Lung (tissue), 12 donors: ENCODE data around the gene SLC7A10. TPM values are rescaled to one million over a fixed set of nuclear protein-coding genes. Genes with fewer than 3 reads are reported as not detected.

Source experiments
- ATAC-seq: fragments of 200-7000 bp; cut with Tn5 transposase; one replicate; pipeline ENCODE4 v1.9.1; 2020; ENCODE audit warnings: moderate number of reproducible peaks; ENCODE audit not compliant: insufficient read depth, low FRiP score
- DNase-seq, 3 donors: peaks; one replicate each; pipeline ENCODE4 v3.0.0-alpha.2; 2013 to 2017
- H3K27ac ChIP-seq, 2 donors: one replicate each; pipeline ENCODE4 v1.5.1; 2013; ENCODE audit warnings: mild to moderate bottlenecking in 2 of 2, moderate library complexity in 2 of 2, control low read depth in 1 of 2, inconsistent platforms in 1 of 2, low read depth in 1 of 2, low read length in 1 of 2
- H3K27me3 ChIP-seq, 3 donors: one replicate each; pipeline ENCODE4 v1.5.1; 2013; ENCODE audit warnings: low read length in 2 of 3; ENCODE audit not compliant: control insufficient read depth in 3 of 3, insufficient read depth in 3 of 3
- H3K36me3 ChIP-seq, 4 donors: one replicate each; pipeline ENCODE4 v1.5.1; 2013; ENCODE audit warnings: low read length in 4 of 4, mild to moderate bottlenecking in 1 of 4, moderate library complexity in 1 of 4; ENCODE audit not compliant: control insufficient read depth in 4 of 4, insufficient read depth in 4 of 4
- H3K4me1 ChIP-seq, 5 donors: one replicate each; pipeline ENCODE4 v1.5.1; 2013; ENCODE audit warnings: low read length in 5 of 5, mild to moderate bottlenecking in 2 of 5, moderate library complexity in 1 of 5; ENCODE audit not compliant: control insufficient read depth in 5 of 5, insufficient read depth in 5 of 5
- H3K4me3 ChIP-seq: one replicate; pipeline ENCODE4 v1.5.1; 2013; ENCODE audit warnings: mild to moderate bottlenecking, control low read depth, moderate library complexity
- H3K9ac ChIP-seq, 2 donors: one replicate each; pipeline ENCODE4 v1.5.1; 2013; ENCODE audit warnings: low read length in 2 of 2, control low read depth in 1 of 2; ENCODE audit not compliant: insufficient read depth in 1 of 2
- H3K9me3 ChIP-seq, 4 donors: one replicate each; pipeline ENCODE4 v1.5.1; 2013; ENCODE audit warnings: low read length in 3 of 4, mild to moderate bottlenecking in 1 of 4, moderate library complexity in 1 of 4; ENCODE audit not compliant: control insufficient read depth in 4 of 4, insufficient read depth in 3 of 4
- WGBS, 2 donors: extraction: QIAGEN DNeasy Blood & Tissue Kit; methylation state at CpG; one replicate each; pipeline ENCODE4 v1.1.7; 2013; 5-methylcytosine and 5-hydroxymethylcytosine counted together
- polyA plus RNA-seq, 2 donors: library from polyadenylated mRNA; stranded (reverse); fragments of 200-250 nt; gene quantifications; one replicate each; pipeline ENCODE4 v1.2.1, GENCODE V29; 2013
- total RNA-seq, 2 donors: library from RNA; depleted of rRNA in 1 of 2; stranded (reverse); fragments of >200 nt in 1 of 2; gene quantifications; one replicate each; pipeline ENCODE4 v1.2.1, GENCODE V29; 2014 to 2021
- TF ChIP-seq, protein P1 (sequence below): IDR thresholded peaks from 2 replicates; pipeline ENCODE4 v1.5.1; 2012; ENCODE audit warnings: mild to moderate bottlenecking; ENCODE audit errors: control extremely low read depth, extremely low read depth
- donor health status: control.
- donor health status: control.
- donor health status: Bipolar disorder and iron deficiency.
- donor health status: healthy.
- donor health status: DM: yes; HTN: yes; CAD: no.

SLC7A10 gene
- total and polyA plus RNA-seq, 4 donors = 0.02 to 0.71 (median 0.16) TPM

DNA sequence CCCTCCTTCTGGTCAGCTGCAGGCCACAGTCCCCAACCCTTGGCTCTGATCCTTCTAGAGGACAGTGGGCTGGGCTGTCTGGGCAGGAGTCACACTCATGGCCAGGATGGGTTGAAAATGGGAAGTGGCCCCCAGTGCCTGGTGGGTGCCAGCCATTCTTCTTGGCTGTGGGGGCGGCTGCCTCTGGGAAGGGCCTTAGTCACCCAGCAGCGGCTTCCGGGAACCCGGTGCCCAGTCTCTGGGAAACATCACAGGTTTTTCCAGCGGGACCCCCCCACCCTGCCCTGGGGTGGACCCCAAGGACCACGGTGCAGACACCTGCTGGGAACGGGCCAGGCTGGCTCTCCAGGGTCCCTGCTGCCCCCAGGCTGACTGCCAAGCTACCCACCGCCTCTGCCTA is 27.3 kb upstream of the SLC7A10 start:
- no peaks in the 10 kb centered on the region for H3K9me3 ChIP-seq
- H3K4me3 ChIP-seq = no peak overlapping the region
- WGBS, 2 donors = 59 to 72% methylated on average over 8 of the region's 8 CpGs
- no peak overlapping the region for H3K9ac ChIP-seq
- no peak overlapping the region for H3K27ac ChIP-seq
- H3K36me3 ChIP-seq = no peaks in the 10 kb centered on the region
- DNase-seq = no peak
- ATAC-seq = no peak
- peaks cover 0 to 8% (median 0%) of the 10 kb centered on the region in 5 donors for H3K4me1 ChIP-seq
- H3K27me3 ChIP-seq = no peaks in the 10 kb centered on the region
- TF ChIP-seq, protein P1, sequence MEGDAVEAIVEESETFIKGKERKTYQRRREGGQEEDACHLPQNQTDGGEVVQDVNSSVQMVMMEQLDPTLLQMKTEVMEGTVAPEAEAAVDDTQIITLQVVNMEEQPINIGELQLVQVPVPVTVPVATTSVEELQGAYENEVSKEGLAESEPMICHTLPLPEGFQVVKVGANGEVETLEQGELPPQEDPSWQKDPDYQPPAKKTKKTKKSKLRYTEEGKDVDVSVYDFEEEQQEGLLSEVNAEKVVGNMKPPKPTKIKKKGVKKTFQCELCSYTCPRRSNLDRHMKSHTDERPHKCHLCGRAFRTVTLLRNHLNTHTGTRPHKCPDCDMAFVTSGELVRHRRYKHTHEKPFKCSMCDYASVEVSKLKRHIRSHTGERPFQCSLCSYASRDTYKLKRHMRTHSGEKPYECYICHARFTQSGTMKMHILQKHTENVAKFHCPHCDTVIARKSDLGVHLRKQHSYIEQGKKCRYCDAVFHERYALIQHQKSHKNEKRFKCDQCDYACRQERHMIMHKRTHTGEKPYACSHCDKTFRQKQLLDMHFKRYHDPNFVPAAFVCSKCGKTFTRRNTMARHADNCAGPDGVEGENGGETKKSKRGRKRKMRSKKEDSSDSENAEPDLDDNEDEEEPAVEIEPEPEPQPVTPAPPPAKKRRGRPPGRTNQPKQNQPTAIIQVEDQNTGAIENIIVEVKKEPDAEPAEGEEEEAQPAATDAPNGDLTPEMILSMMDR = no peak

DNA sequence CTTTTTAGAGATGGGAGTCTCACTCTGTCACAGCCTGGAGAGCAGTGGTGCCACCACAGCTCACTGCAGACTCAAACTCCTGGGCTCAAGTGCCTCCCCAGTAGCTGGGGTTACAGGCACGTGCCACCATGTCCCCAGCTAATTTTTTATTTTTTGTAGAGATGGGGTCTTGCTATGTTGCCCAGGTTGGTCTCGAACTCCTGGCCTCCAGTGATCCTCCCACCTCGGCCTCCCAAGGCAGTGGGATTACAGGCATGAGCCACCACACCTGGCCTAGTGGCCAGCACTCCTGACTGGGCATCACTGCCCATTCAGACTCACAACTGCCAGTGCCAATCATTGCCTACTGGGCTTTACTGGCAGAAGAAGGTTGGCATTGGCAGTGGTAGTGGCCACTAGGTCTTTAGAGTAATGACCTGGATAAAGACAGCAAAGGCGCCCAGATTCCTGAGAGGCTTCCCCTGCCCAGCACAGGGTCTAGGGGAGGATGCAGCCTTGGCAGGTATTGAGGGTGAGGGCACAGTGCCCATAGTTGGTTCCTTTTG is 26.8 kb upstream of the SLC7A10 start:
- ATAC-seq (no peak), DNase-seq (no peak)
- Histone ChIP-seq H3K27me3 (no peaks in the 10 kb centered on the region), H3K9me3 (no peaks in the 10 kb centered on the region), H3K9ac (no peak overlapping the region), H3K36me3 (no peaks in the 10 kb centered on the region), H3K4me1 (peaks cover 0 to 8% (median 0%) of the 10 kb centered on the region in 5 donors), H3K27ac (no peak overlapping the region), H3K4me3 (no peak overlapping the region)
- 92 to 93% methylated on average over 4 of the region's 4 CpGs for WGBS, 2 donors
- TF ChIP-seq, protein P1 = no peak

DNA sequence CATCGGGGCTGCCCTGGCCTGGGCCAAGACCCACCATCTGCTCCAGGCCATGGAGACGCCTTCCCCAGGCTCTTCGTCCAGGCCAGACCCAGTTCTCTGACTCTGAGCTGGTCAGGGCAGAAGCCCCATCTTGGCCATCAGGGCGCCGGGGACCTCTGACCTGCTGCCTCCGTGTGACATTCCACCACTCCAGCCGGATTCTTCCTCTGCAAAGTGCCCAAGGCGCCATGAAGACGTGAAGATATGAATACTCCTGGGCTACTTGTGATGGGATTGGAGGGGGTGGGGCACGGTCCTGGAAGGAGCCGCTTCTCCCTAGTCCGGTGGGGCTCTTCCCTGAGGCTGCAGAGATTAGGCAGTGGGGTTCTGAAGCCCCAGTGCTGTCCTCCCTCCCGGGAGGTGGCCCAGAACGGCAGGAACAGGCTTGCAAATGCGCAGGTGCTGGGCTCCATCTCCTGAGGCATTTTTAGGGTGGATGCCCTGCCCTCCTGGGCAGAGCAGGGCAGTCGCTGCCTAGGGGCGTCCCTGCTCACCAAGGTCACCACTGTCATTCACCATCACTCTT is 26.0 kb upstream of the SLC7A10 start:
- Histone ChIP-seq H3K27me3 (no peaks in the 10 kb centered on the region), H3K9me3 (no peaks in the 10 kb centered on the region), H3K4me3 (no peak overlapping the region), H3K9ac (no peak overlapping the region), H3K4me1 (peaks cover 0 to 7% (median 0%) of the 10 kb centered on the region in 5 donors), H3K36me3 (no peaks in the 10 kb centered on the region), H3K27ac (no peak overlapping the region)
- no peak for DNase-seq
- 79 to 83% methylated on average over 17 of the region's 17 CpGs for WGBS, 2 donors
- TF ChIP-seq, protein P1 = no peak
- ATAC-seq = no peak

- TF ChIP-seq, protein P1 = no peak
- Histone ChIP-seq H3K36me3 (no peaks in the 10 kb centered on the region), H3K4me1 (peaks cover 0 to 5% (median 0%) of the 10 kb centered on the region in 5 donors), H3K27ac (no peak overlapping the region), H3K9ac (no peak overlapping the region), H3K4me3 (no peak overlapping the region), H3K9me3 (peaks cover 0 to under 1% (median 0%) of the 10 kb centered on the region in 4 donors), H3K27me3 (no peaks in the 10 kb centered on the region)
- DNase-seq = no peak
- no peak for ATAC-seq
- 62 to 64% methylated on average over 9 to 12 of the region's 12 CpGs for WGBS, 2 donors
Measured at GRCh38 chr19:33251076-33251475, 25.4 kb upstream of the SLC7A10 start.
